Renal cortical epithelial cell (primary cell): ENCODE results near the gene KCNJ8. TPM values are rescaled to one million over a fixed set of nuclear protein-coding genes. Genes with fewer than 3 reads are reported as not detected.
"Not testable (repeated sequence)": the region's sequence is repeated elsewhere in the genome, so short reads cannot be mapped to it uniquely, and the experiment has no call there.

Experiments
- DNase-seq: peaks from one replicate; pipeline ENCODE4 v3.0.0-alpha.2; 2011; ENCODE audit warnings: low read depth
- total RNA-seq: library from RNA; depleted of rRNA; stranded (reverse); fragments of >200 nt; gene quantifications from 2 replicates; pipeline ENCODE4 v1.2.3, GENCODE V29; 2014

KCNJ8 gene
- total RNA-seq, 1 donor from 2014 or later = 0.89 TPM

DNA sequence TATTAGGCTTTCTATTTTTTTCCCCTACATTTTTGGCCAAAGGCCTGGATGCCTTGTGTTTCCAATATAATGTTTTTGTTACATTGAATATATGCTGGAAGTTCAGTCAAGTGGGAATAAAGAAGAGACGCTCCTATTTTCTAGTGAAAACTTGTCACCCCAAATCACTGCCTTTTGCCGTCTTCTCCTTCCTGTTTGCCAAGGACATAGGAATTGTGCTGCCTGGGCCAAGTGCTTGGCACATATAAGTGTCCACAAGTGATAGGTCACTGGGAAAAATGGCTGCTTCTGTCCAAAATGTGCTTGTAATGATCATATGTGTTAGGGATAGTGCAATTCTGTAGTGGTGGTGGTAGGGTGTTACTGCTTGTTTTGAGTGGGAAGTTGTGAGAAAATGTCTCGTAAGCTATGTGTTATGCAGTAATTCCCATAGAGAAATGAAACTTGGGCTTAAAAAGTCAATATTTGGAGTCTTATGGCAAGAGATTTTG is 11.6 kb upstream of the KCNJ8 start:
- DNase-seq = no peak

DNA sequence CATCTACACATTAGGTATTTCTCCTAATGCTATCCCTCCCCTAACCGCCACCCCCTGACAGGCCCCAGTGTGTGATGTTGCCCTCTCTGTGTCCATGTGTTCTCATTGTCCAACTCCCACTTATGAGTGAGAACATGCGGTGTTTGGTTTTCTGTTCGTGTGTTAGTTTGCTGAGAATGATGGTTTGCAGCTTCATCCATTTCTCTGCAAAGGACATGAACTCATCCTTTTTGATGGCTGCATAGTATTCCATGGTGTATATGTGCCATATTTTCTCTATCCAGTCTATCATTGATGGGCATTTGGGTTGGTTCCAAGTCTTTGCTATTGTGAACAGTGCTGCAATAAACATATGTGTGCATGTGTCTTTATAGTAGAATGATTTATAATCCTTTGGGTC is 8.2 kb upstream of the KCNJ8 start:
- DNase-seq = not testable (repeated sequence)

DNA sequence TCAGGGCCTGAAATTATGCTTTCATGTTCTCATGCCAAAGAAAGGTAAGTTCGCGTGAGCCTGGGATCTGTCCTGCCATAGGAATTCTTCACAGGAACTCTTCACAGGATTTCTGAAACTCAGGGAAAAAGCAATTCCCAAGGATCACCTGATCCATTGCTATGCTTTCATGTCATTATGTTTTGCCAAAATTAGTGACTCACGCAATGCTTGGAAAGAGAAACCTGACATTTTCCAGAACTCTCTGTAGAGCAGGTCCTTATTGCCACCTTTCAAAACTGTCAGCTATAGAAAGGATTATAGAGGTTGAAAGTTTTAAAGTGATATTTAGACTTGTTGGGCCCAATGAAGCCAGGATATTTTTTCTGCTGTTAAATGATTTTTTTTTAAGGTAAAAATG is 6.3 kb upstream of the KCNJ8 start:
- peak; percentile 5 for DNase-seq

DNA sequence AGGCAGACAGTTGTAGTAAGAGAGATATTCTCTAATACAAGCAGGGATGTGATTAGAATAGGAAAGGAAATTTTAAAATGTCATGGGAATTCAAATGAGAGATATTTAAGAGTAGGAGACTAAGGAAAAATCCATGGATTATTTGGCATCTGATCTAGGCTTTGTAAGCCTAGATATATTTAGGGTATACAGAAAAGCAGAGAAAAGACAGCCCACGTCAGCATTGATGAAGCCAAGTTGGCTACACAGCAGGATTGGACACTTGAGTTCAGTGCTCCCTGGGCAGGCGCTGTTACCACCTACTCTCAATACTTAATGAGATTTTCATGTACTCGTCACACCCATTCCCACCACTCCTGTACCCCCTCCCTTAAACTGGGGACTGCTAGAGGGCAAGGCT is 1.7 kb upstream of the KCNJ8 start:
- no peak for DNase-seq

DNA sequence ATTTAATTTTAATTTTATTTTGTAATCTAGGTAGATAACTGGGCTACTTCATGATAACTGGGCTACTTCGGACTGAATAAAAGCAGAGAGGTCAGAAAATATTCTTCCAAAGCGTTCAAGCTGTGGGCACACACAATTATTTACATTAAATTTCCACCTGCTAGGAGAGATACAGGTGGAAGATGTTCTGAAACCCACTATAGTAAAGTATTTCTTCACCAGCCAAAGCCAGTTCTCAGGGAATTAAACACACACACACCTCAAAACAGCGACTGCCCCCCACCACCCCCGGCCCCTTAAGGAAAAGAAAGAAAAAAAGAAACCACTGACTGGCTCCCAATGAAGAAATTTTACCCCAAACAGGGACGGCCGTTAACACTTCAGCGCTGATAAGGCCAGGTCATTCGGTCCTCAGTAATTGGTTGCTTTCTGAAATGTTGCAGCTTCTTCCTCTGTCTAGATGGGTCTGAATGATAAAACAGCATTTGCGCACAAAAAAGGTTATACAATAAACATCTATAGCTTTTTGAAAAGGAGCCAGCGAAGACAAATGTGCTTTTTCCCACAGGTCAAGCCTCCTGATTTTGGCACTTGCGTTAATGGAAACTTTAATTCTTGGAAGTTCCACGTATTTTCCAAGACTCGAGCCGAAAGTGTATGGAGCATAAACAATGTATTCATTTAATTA is 771 bp upstream of the KCNJ8 start:
- DNase-seq = no peak

DNA sequence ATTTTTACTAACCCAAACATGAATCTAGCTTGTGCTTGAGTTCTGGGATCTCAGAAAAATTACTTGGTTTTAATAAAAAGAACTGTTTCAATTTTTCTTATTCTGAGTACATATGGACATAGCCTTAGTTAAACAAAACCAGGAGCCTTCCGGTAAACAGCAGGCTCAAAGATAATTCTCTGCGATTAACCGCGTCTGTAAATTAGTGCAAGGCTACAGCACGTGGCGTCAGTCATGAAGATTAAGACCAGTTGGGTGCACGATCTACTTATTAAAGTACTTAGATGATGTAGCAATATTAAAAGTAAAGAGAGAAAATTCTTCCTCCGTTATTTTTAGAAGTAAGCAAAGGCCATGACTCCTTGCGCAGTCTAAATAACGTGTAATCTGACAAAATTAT is 700 bp downstream of the KCNJ8 start:
- no peak for DNase-seq

DNA sequence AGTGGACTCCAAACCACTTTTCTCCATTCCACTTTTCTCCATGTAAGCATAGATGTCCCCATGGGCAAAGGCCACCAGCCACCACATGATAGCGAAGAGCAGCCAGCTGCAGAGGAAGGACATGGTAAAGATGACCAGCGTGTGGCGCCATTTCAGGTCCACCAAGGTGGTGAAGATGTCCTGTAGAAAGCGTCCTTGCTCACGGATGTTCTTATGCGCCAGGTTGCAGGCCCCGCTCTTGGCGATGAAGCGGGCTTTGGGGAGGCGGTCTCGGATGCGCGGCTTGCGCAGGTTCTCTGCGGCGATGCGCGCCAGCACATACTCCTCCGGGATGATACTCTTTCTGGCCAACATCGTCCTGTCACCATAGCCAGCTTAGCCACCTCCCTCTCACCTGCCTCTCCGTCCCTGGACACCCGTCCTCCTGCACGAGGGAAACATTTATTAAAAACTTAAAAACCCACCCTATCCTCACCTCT is 1.2 kb downstream of the KCNJ8 start:
- no peak for DNase-seq

DNA sequence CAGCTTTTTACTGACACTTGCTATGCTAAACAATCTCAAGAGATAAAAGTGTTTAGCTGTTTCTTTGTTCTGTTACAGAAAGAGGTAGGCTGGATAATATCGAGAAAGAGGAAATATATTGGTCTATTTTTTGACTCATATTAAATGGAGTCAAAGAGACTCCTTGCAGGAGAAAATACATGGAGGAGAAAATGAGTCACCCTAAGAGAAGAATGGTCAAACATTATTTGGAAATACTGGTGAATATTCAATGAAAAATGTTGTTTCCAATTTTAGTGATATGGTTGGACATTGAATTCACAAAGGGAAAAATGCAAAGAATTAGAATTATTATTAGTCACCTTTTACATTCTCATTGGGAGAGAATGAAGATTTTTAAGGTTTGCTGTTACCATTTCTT is 3.2 kb downstream of the KCNJ8 start:
- DNase-seq = no peak

DNA sequence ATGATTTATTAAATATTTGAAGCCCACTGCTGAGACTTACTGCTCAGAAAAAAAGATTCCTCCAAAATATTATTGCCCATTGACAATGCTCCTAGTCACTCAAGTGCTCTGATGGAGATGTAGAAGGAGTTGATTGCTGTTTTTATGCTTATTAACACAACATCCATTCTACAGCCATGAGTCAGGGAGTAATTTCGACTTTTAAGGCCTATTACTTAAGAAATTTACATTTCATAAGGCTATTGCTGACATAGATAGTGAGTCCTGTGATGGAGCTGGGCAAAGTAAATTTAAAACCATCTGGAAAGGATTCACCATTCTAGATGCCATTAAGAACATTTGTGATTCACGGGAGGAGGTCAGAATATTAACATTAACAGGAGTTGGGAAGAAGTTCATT is 5.2 kb downstream of the KCNJ8 start:
- no peak for DNase-seq

DNA sequence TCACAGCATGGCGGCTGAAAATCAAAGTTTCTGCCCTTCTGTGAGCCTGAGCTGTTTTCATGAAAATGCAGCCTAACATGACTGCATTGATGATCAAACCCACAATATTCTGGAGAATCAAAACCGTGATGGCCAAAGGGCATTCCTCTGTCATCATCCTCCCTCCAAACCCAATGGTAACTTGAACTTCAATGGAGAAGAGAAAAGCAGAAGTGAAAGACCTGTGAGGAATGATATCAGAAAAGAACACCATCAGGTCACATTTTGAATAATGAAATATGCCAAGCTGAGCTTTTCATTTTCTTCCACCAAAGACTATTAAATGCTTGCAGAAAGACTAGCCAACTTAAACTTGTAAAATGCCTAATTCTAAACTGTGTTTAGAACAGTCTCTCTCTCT is 8.1 kb downstream of the KCNJ8 start:
- DNase-seq = no peak

DNA sequence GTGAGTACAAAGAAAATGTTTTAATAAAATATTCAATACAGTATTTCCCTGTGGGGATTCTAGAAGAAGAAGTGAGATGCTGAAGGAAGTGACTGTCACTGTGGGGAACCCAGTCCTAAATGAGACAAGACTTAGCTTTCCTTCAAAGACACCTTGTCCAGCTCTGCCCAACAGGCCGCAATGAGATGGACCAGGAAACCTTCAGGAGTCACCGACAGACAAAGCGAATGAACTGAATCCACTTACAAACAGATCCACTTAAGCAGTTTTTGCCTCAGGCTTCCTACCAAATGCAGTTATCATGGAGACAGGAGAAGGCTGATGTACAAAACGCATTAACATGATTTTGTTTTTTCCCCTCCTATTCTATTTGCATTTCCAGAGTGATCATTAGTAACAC is 9.6 kb downstream of the KCNJ8 start:
- DNase-seq = no peak

DNA sequence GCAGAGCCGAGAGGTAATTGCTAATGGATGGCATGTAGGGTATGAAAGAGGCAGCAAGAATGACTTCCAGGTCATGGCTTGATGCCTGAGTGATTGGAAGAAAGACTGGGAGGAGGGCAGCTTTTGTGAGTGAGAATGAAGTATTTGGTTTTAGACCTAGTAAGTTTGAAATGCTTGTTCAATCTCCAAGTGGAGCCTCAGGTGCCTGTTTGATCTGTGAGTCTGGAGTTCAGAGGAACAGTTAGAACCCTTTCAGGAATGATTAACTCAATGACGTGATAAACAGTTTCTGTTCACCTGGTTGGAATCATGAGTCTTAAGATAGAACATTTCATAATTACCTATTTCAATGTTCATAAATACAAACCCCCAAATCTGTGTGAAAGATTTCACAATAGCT is 10.4 kb downstream of the KCNJ8 start:
- DNase-seq = peak; percentile 36

DNA sequence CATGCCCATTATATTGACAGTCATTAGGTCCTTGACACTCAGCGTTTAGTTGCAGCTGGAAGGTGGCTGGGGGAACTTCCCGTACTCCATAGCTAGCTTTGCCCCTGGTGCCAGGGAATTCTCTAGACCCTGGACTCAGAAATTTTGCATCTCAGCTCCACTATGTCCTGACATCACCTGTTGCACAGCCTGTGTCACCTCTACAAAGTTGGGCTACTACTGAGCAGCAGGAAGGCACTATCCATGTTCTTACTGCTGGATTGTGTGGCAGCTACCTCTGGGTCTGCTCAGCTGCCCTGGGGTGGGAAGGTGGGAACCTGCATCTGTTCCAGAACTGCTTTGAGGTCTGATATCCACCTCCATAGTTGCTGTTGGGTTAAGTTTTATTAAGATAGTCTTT is 11.0 kb downstream of the KCNJ8 start:
- no peak for DNase-seq

DNA sequence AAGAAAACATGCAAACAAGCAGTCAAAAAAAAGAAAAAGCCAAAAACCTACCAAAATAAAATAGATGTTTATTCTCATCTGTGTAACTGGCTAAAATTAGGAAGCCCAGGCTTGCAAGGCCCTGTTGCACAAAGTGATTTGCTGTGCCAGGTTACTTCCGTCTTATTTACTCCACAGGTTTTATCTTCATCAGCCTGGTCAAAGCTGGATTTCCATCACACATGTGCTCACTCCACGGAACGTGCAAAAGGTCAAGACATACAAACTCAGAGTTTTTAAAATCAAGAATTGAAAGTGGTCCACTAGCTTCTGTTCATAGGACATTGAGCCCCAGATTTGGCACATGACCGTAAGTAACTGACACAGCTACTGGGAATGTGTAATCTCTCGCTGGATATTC is 14.8 kb downstream of the KCNJ8 start:
- no peak for DNase-seq

DNA sequence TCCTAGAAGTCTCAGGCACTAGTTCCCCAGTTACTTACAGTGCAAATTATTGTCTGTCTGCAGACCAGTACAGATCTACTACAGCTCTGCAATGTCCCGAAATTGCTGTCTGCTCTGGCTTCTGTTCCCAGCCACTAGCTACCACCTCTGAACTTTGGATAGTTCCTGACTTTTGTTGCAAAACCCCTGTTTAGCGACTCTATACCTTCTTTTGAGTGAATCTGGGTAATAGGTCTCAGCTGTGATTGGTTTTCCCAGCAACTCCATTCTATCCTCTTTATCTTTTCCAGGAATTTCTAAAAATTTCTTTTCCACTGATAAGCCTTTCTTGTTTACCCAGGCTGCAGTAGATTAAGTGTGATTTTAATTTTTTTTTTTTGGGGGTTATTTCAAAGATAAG is 16.8 kb downstream of the KCNJ8 start:
- no peak for DNase-seq

DNA sequence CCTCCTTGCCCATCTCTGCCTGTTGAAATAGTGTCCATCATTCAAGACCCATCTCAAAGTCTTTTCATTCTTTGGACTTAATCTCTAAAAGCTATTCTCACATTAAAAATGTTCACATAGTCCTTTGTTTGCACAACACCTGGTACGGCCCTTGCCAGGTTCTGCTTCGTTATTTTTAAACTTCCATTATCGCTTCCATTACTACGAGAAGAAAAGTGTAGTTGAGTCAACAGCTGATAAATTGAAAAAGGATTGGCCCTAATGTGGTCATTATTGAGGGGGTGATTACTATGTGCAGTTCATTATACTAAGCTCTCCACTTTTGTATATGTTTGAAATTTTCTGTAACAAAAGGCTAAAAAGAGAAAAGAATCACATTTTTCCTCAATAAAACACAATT is 17.8 kb downstream of the KCNJ8 start:
- no peak for DNase-seq

DNA sequence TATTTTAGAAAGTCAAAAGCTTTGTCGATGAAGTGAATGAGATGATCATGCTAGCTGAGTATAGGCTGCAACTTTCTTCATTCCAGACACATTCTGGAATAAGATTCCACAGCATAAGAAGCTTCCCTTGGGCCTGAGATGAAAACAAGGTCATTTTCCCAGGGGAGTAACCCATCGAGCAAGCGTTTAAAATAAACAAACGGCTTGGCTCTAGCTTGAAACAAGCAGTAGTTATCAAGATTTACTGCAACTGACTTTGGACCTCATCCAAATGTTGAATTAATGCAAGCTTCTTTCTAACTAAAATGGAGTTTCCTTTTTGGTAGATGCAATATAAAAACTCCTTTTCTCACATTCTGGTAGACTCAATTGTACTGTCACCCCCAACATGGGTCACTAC is 23.0 kb downstream of the KCNJ8 start:
- DNase-seq = peak; percentile 39

DNA sequence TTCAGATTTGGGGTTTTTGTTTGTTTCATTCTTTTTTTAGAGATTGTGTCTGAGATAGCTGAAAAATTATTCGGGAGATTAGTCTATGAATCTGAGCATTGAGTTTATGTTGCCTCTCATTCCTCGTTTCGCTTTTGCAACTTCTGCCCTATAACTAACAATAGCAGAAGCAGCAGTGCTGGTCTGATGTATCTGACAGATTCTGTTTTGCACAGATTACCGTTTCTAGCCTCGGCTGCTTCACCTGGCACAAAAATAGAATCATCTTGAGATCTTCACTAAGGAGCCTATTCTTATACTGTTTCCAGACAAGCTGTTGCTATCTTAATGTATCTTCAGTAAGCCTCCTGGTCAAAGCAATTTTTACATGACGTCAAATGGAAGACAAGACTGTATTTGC is 29.2 kb downstream of the KCNJ8 start:
- DNase-seq = no peak

DNA sequence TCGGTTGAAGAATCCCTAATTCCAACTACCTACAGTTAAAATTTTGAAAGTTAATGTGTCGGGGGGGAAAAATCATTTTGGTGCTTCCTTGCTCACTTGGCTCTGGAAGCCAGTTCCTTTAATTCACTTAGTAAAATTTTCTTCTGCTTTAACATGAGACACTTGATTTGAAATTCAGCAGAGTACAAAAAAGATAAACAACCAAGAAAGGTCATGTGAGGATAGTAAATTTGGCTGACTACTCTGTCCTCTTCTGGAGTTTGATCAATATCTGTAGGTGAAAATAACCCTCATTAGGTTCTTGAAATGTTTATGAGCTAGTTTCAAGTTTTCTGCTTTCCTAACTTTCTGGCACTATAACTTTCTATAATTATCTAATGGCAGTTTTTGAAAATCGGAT is 43.4 kb downstream of the KCNJ8 start:
- DNase-seq = no peak

DNA sequence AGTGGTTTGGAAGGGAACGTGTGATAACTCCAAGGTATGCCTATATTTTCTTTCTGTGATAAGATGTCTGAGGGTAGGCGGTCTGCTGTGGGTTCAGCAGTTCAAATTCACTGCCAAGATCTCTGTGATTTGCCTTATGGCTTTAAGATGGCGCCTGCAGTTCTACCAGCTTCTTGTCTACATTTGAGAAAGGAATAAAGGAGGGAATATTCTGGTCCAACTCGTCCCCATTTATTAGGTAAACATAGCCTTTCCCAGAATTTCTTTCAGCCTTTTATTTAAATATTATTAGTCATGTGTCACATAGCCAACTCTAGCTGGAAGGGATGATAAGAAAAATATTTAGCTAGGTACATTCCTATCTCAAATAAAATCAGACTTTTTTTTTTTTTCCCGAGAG is 48.8 kb downstream of the KCNJ8 start:
- no peak for DNase-seq

DNA sequence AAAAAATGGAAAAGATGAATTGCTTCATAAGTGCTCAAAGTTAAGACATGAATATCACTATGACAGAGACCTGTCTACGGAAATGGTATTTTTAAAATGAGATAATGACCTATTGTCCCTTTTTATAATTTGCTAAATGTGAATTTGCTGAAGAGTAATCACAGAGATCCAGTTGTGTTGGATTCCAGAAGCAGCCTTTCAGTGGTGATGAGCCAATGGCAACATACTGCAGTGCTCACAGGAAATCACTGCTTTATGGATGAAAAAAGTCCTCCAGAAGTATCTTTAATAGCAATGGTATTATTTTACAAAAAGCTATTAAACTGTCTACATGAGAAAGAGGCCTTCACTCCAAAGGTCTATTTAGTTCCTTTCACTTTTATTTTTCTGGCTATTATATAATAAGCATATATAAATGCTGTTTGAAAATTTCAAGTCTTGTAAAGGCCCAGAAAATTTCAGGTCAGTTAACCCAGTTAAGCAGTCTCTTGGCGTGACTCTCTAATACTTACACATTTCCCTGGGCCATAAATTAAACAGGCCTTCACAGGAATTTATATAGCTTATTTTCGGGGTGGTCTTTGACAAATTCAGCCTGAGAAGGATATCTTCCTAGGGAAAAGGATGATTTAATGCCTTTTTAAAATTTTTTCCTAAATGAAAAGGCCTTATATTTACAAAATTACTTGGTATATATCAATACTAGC is 55.4 kb downstream of the KCNJ8 start:
- no peak for DNase-seq

DNA sequence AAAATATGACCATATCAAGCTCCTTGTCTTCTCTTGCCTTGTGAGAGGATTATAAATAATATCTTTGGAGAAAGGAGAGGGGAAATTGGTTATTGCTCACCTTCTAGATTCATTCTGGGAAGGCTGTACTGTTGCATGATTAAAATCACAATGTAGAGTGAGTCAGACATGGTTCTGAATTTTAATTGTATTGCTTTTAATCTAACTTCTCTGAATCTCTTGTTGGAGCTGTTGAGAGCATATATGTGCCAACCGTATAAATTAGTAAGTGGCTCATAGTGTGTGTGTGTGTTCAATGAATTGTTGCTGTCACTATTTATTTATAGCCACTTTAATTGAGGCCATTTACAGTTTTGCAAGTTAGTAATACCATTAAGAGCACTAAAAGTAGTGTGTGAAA is 56.1 kb downstream of the KCNJ8 start:
- DNase-seq = peak; percentile 40

DNA sequence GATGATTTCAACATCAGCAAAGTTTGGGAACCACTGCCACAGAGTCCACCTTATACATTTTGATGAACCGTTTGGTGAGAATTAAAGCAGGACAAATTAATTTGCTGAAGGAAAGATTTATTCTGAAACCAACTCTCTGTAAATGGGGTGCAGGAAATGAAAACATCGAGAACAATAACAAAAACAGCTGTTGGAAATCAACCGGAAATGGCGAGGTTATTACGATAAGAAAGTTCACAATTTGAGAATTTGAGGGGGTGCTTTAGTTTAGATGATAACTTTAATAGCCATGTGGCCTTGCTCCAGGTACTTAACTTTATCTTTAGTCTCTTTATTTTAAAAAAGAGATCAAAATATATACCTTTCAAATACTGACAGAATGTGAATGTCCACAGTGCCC is 56.7 kb downstream of the KCNJ8 start:
- DNase-seq = no peak

DNA sequence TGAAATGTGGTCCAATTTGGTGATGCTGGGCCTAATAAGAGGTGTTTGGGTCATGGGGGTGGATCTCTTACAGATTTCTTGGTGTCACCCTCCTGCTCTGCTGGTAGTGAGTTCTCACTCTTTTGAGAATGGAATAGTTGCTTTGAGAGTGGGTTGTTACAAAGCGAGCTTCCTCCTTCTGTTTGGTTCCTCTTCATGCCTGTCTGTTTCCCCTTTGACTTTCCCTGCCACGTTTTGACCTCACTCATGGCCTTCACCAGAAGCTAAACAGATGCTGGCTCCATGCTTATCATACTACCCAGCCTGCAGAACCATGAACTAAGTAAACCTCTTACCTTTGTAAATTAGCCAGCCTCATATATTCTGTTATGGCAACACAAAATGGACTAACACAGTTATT is 59.1 kb downstream of the KCNJ8 start:
- no peak for DNase-seq
